HL-60 (cell line): ENCODE measurements around the gene HAPLN1.

Source experiments
- DNase-seq, 2 experiments: peaks; one replicate each; pipeline ENCODE4 v3.0.0-alpha.2; 2010 to 2020; ENCODE audit warnings: low read depth in 1 of 2, low spot score in 1 of 2
- H3K27ac ChIP-seq: fragments of 250-450 bp; sonication (Bioruptor Pico); replicated peaks from 2 replicates; pipeline ENCODE4 v1.5.1; 2020; ENCODE audit warnings: mild to moderate bottlenecking, moderate library complexity
- H3K27me3 ChIP-seq: fragments of 250-450 bp; sonication (Bioruptor Pico); 2 replicates; pipeline ENCODE4 v1.5.1; 2021; ENCODE audit warnings: mild to moderate bottlenecking, moderate library complexity; ENCODE audit not compliant: insufficient read depth, poor library complexity, severe bottlenecking
- H3K4me3 ChIP-seq: replicated peaks from 2 replicates; pipeline ENCODE4 v1.5.1; 2011; ENCODE audit warnings: mild to moderate bottlenecking, control low read depth, low read length; ENCODE audit not compliant: insufficient read depth
- GABPA ChIP-seq: IDR thresholded peaks from 2 replicates; pipeline ENCODE4 v1.6.1; 2012; ENCODE audit warnings: low read depth
- POLR2AphosphoS5 ChIP-seq: IDR thresholded peaks from 2 replicates; pipeline ENCODE4 v1.6.1; 2012; ENCODE audit warnings: low read depth
- SPI1 ChIP-seq: IDR thresholded peaks from 2 replicates; pipeline ENCODE4 v1.6.1; 2012; ENCODE audit warnings: low read depth, mild to moderate bottlenecking, borderline replicate concordance
- TF ChIP-seq, protein P1 (sequence below): IDR thresholded peaks from one replicate; pipeline ENCODE4 v1.5.1; 2011; ENCODE audit warnings: low read length, control low read depth, inconsistent platforms; ENCODE audit not compliant: insufficient read depth
- TF ChIP-seq, protein P2 (sequence below): IDR thresholded peaks from 2 replicates; pipeline ENCODE4 v1.6.1; 2012; ENCODE audit warnings: low read depth; ENCODE audit not compliant: insufficient replicate concordance

The HAPLN1 gene

DNA sequence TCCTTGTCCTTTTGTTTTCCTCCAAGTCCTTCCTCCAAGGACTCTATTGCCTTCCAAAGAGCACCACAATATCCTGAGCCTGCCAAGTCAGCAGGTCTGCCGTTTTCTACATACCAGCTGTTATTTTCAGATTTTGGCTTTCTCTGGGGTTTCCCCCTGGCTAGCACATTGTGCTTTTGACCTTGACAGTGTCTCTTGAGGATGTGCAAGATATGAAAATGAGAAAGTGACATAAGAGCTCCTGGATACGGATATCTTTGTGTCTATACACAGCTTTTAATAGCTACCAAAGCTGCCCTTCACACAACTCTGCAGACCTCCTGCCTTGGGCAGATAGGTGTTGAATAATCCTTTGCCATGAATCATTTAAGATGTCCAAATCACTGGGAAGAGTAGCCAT, 67.0 kb downstream of the HAPLN1 start:
- no peaks in the 10 kb centered on the region for H3K27me3 ChIP-seq
- TF ChIP-seq, protein P1, sequence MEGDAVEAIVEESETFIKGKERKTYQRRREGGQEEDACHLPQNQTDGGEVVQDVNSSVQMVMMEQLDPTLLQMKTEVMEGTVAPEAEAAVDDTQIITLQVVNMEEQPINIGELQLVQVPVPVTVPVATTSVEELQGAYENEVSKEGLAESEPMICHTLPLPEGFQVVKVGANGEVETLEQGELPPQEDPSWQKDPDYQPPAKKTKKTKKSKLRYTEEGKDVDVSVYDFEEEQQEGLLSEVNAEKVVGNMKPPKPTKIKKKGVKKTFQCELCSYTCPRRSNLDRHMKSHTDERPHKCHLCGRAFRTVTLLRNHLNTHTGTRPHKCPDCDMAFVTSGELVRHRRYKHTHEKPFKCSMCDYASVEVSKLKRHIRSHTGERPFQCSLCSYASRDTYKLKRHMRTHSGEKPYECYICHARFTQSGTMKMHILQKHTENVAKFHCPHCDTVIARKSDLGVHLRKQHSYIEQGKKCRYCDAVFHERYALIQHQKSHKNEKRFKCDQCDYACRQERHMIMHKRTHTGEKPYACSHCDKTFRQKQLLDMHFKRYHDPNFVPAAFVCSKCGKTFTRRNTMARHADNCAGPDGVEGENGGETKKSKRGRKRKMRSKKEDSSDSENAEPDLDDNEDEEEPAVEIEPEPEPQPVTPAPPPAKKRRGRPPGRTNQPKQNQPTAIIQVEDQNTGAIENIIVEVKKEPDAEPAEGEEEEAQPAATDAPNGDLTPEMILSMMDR = no peak
- no peak for TF ChIP-seq SPI1
- TF ChIP-seq, protein P2, sequence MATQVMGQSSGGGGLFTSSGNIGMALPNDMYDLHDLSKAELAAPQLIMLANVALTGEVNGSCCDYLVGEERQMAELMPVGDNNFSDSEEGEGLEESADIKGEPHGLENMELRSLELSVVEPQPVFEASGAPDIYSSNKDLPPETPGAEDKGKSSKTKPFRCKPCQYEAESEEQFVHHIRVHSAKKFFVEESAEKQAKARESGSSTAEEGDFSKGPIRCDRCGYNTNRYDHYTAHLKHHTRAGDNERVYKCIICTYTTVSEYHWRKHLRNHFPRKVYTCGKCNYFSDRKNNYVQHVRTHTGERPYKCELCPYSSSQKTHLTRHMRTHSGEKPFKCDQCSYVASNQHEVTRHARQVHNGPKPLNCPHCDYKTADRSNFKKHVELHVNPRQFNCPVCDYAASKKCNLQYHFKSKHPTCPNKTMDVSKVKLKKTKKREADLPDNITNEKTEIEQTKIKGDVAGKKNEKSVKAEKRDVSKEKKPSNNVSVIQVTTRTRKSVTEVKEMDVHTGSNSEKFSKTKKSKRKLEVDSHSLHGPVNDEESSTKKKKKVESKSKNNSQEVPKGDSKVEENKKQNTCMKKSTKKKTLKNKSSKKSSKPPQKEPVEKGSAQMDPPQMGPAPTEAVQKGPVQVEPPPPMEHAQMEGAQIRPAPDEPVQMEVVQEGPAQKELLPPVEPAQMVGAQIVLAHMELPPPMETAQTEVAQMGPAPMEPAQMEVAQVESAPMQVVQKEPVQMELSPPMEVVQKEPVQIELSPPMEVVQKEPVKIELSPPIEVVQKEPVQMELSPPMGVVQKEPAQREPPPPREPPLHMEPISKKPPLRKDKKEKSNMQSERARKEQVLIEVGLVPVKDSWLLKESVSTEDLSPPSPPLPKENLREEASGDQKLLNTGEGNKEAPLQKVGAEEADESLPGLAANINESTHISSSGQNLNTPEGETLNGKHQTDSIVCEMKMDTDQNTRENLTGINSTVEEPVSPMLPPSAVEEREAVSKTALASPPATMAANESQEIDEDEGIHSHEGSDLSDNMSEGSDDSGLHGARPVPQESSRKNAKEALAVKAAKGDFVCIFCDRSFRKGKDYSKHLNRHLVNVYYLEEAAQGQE = no peak
- TF ChIP-seq GABPA = no peak
- TF ChIP-seq POLR2AphosphoS5 = no peak
- no peak overlapping the region for H3K27ac ChIP-seq
- DNase-seq = no peak
- H3K4me3 ChIP-seq = no peak overlapping the region

DNA sequence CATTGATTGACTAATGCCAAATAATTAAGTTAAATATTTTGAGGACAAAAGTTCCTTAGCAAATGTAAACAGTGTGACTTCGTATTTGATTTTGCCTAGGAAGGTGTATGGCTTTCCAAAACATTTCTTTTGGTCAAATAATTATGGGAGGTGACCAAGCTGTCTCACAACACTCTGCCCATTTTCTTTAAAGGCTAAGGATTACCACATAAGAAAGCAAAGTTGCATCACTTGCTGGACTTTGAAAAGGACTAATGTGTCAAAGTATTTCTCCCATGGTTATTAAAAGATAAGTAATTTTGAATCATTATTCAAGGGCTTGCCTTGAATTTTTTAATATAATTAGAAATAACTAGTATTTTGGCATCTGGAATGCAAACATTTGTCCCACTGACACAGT, 74.7 kb downstream of the HAPLN1 start:
- DNase-seq = no peak
- TF ChIP-seq SPI1 = no peak
- TF ChIP-seq, protein P2 = no peak
- TF ChIP-seq POLR2AphosphoS5 = no peak
- TF ChIP-seq GABPA = no peak
- TF ChIP-seq, protein P1 = no peak

GRCh38 chr5:83644301-83644700, 76.4 kb downstream of the HAPLN1 start:
- no peaks in the 10 kb centered on the region for H3K27me3 ChIP-seq
- TF ChIP-seq POLR2AphosphoS5 (no peak), SPI1 (no peak), GABPA (no peak)
- TF ChIP-seq, protein P1 = no peak
- TF ChIP-seq, protein P2 = no peak
- H3K27ac ChIP-seq = no peak overlapping the region
- no peak overlapping the region for H3K4me3 ChIP-seq
- DNase-seq = no peak

More for the DNA sequence above, 74.7 kb downstream of the HAPLN1 start:
- Histone ChIP-seq H3K27ac (no peak overlapping the region), H3K4me3 (no peak overlapping the region), H3K27me3 (no peaks in the 10 kb centered on the region)
